ENCODE measurements around the gene ELP4.
A peak's percentile ranks its signal among the peaks of the same experiment; 100 is the strongest.

ELP4 gene

GRCh38 chr11:31722754-31723153, 213.2 kb downstream of the ELP4 start:
- no peak overlapping the region for H3K4ac ChIP-seq (ENCODE audit: low read depth in 1 of 2, low read length in 2 of 2)
- no peak overlapping the region for H3K14ac ChIP-seq (ENCODE audit: low read length in 2 of 2)
- DNase-seq, result no peak
- no peaks in the 10 kb centered on the region for H3K27me3 ChIP-seq (ENCODE audit: control insufficient read depth in 1 of 2, insufficient read depth in 1 of 2, low read length in 2 of 2)
- no peaks in the 10 kb centered on the region for H3K9me3 ChIP-seq (ENCODE audit: control insufficient read depth, low read length)
- H3K9ac ChIP-seq (ENCODE audit: low read length), result no peak overlapping the region
- H2BK120ac ChIP-seq (ENCODE audit: low read depth, low read length), result no peak overlapping the region
- H3K79me1 ChIP-seq (replicated peaks; ENCODE audit: low read length, poor library complexity, severe bottlenecking), result peaks cover 2% of the 10 kb centered on the region
- H3K23ac ChIP-seq (ENCODE audit: low read length in 2 of 2), result no peak overlapping the region
- H2BK15ac ChIP-seq (ENCODE audit: low read depth, poor library complexity, severe bottlenecking), result no peak overlapping the region
- H3K36me3 ChIP-seq (ENCODE audit: control insufficient read depth in 1 of 2, insufficient read depth in 2 of 2, low read depth in 1 of 2, low read length in 2 of 2), result peaks cover 0 to 4% of the 10 kb centered on the region in 2 experiments
- H3K4me3 ChIP-seq (ENCODE audit: insufficient read depth in 1 of 2, low read depth in 1 of 2, low read length in 2 of 2), result no peak overlapping the region
- no peak overlapping the region for H3K27ac ChIP-seq (ENCODE audit: low read length, poor library complexity, severe bottlenecking)
- no peak overlapping the region for H3K4me2 ChIP-seq (ENCODE audit: low read length, poor library complexity, severe bottlenecking)
- 82% methylated on average over 3 of the region's 3 CpGs for WGBS
- H2BK5ac ChIP-seq (ENCODE audit: low read depth, low read length, poor library complexity, severe bottlenecking), result no peak overlapping the region
- no peak overlapping the region for H4K8ac ChIP-seq (ENCODE audit: low read length)
- H3K18ac ChIP-seq (ENCODE audit: low read depth in 1 of 2, low read length in 2 of 2), result no peak overlapping the region
- no peak overlapping the region for H2AFZ ChIP-seq (ENCODE audit: low read depth, low read length)
- no peak overlapping the region for H2BK12ac ChIP-seq (ENCODE audit: low read length in 2 of 2)
- peak overlapping the region; percentile 15 for H4K91ac ChIP-seq (ENCODE audit: low read length)
- no peaks in the 10 kb centered on the region for H3K4me1 ChIP-seq (ENCODE audit: control insufficient read depth, insufficient read depth, low read depth, low read length)
- no peak overlapping the region for H2AK5ac ChIP-seq (ENCODE audit: low read length, severe bottlenecking)

GRCh38 chr11:31725176-31725575, 215.6 kb downstream of the ELP4 start:
- peaks cover 2% of the 10 kb centered on the region for H3K79me1 ChIP-seq (replicated peaks; ENCODE audit: low read length, poor library complexity, severe bottlenecking)
- H3K27me3 ChIP-seq (ENCODE audit: control insufficient read depth in 1 of 2, insufficient read depth in 1 of 2, low read length in 2 of 2), result no peaks in the 10 kb centered on the region

GRCh38 chr11:31728432-31728831, 218.9 kb downstream of the ELP4 start:
- H4K8ac ChIP-seq (ENCODE audit: low read length), result no peak overlapping the region
- H3K18ac ChIP-seq (ENCODE audit: low read depth in 1 of 2, low read length in 2 of 2), result no peak overlapping the region
- H2BK5ac ChIP-seq (ENCODE audit: low read depth, low read length, poor library complexity, severe bottlenecking), result no peak overlapping the region
- no peak overlapping the region for H2BK15ac ChIP-seq (ENCODE audit: low read depth, poor library complexity, severe bottlenecking)
- H3K27ac ChIP-seq (ENCODE audit: low read length, poor library complexity, severe bottlenecking), result no peak overlapping the region
- no peaks in the 10 kb centered on the region for H3K27me3 ChIP-seq (ENCODE audit: control insufficient read depth in 1 of 2, insufficient read depth in 1 of 2, low read length in 2 of 2)
- no peak overlapping the region for H3K4me2 ChIP-seq (ENCODE audit: low read length, poor library complexity, severe bottlenecking)
- H3K23ac ChIP-seq (ENCODE audit: low read length in 2 of 2), result no peak overlapping the region
- no peak for DNase-seq
- H3K4me3 ChIP-seq (ENCODE audit: insufficient read depth in 1 of 2, low read depth in 1 of 2, low read length in 2 of 2), result no peak overlapping the region
- no CpG with 5 or more reads among the region's 1 CpG for WGBS
- no peak overlapping the region for H2AFZ ChIP-seq (ENCODE audit: low read depth, low read length)
- peaks cover 23% of the 10 kb centered on the region for H3K9me3 ChIP-seq (ENCODE audit: control insufficient read depth, low read length)
- H3K36me3 ChIP-seq (ENCODE audit: control insufficient read depth in 1 of 2, insufficient read depth in 2 of 2, low read depth in 1 of 2, low read length in 2 of 2), result peaks cover 0 to 4% of the 10 kb centered on the region in 2 experiments
- H2BK120ac ChIP-seq (ENCODE audit: low read depth, low read length), result no peak overlapping the region
- H2BK12ac ChIP-seq (ENCODE audit: low read length in 2 of 2), result no peak overlapping the region
- H4K91ac ChIP-seq (ENCODE audit: low read length), result no peak overlapping the region
- no peaks in the 10 kb centered on the region for H3K4me1 ChIP-seq (ENCODE audit: control insufficient read depth, insufficient read depth, low read depth, low read length)
- no peak overlapping the region for H3K14ac ChIP-seq (ENCODE audit: low read length in 2 of 2)
- no peaks in the 10 kb centered on the region for H3K79me1 ChIP-seq (replicated peaks; ENCODE audit: low read length, poor library complexity, severe bottlenecking)
- no peak overlapping the region for H3K9ac ChIP-seq (ENCODE audit: low read length)
- no peak overlapping the region for H3K4ac ChIP-seq (ENCODE audit: low read depth in 1 of 2, low read length in 2 of 2)
- H2AK5ac ChIP-seq (ENCODE audit: low read length, severe bottlenecking), result no peak overlapping the region

More at GRCh38 chr11:31725176-31725575, 215.6 kb downstream of the ELP4 start:
- Histone ChIP-seq H3K4me2 (ENCODE audit: low read length, poor library complexity, severe bottlenecking) (no peak overlapping the region), H3K4ac (ENCODE audit: low read depth in 1 of 2, low read length in 2 of 2) (no peak overlapping the region), H2BK5ac (ENCODE audit: low read depth, low read length, poor library complexity, severe bottlenecking) (no peak overlapping the region), H3K9me3 (ENCODE audit: control insufficient read depth, low read length) (no peaks in the 10 kb centered on the region), H3K18ac (ENCODE audit: low read depth in 1 of 2, low read length in 2 of 2) (no peak overlapping the region), H4K91ac (ENCODE audit: low read length) (no peak overlapping the region), H3K9ac (ENCODE audit: low read length) (no peak overlapping the region), H2BK120ac (ENCODE audit: low read depth, low read length) (no peak overlapping the region), H2BK15ac (ENCODE audit: low read depth, poor library complexity, severe bottlenecking) (no peak overlapping the region), H3K36me3 (ENCODE audit: control insufficient read depth in 1 of 2, insufficient read depth in 2 of 2, low read depth in 1 of 2, low read length in 2 of 2) (peaks cover 0 to 4% of the 10 kb centered on the region in 2 experiments), H4K8ac (ENCODE audit: low read length) (no peak overlapping the region), H2AK5ac (ENCODE audit: low read length, severe bottlenecking) (no peak overlapping the region), H2BK12ac (ENCODE audit: low read length in 2 of 2) (no peak overlapping the region), H3K27ac (ENCODE audit: low read length, poor library complexity, severe bottlenecking) (no peak overlapping the region), H3K14ac (ENCODE audit: low read length in 2 of 2) (no peak overlapping the region), H2AFZ (ENCODE audit: low read depth, low read length) (no peak overlapping the region), H3K23ac (ENCODE audit: low read length in 2 of 2) (no peak overlapping the region), H3K4me3 (ENCODE audit: insufficient read depth in 1 of 2, low read depth in 1 of 2, low read length in 2 of 2) (no peak overlapping the region), H3K4me1 (ENCODE audit: control insufficient read depth, insufficient read depth, low read depth, low read length) (no peaks in the 10 kb centered on the region)
- no peak for DNase-seq

- H3K4me1 ChIP-seq (ENCODE audit: control insufficient read depth, insufficient read depth, low read depth, low read length), result no peaks in the 10 kb centered on the region
- no CpG with 5 or more reads among the region's 1 CpG for WGBS
- H3K23ac ChIP-seq (ENCODE audit: low read length in 2 of 2), result no peak overlapping the region
- H2AK5ac ChIP-seq (ENCODE audit: low read length, severe bottlenecking), result no peak overlapping the region
- no peaks in the 10 kb centered on the region for H3K79me1 ChIP-seq (replicated peaks; ENCODE audit: low read length, poor library complexity, severe bottlenecking)
- H4K8ac ChIP-seq (ENCODE audit: low read length), result no peak overlapping the region
- no peaks in the 10 kb centered on the region for H3K36me3 ChIP-seq (ENCODE audit: control insufficient read depth in 1 of 2, insufficient read depth in 2 of 2, low read depth in 1 of 2, low read length in 2 of 2)
- H3K27ac ChIP-seq (ENCODE audit: low read length, poor library complexity, severe bottlenecking), result no peak overlapping the region
- no peak overlapping the region for H2BK12ac ChIP-seq (ENCODE audit: low read length in 2 of 2)
- no peak overlapping the region for H3K4ac ChIP-seq (ENCODE audit: low read depth in 1 of 2, low read length in 2 of 2)
- no peak overlapping the region for H2BK120ac ChIP-seq (ENCODE audit: low read depth, low read length)
- H3K9ac ChIP-seq (ENCODE audit: low read length), result no peak overlapping the region
- H3K27me3 ChIP-seq (ENCODE audit: control insufficient read depth in 1 of 2, insufficient read depth in 1 of 2, low read length in 2 of 2), result no peaks in the 10 kb centered on the region
- DNase-seq, result no peak
- no peak overlapping the region for H2BK15ac ChIP-seq (ENCODE audit: low read depth, poor library complexity, severe bottlenecking)
- H4K91ac ChIP-seq (ENCODE audit: low read length), result no peak overlapping the region
- no peak overlapping the region for H3K18ac ChIP-seq (ENCODE audit: low read depth in 1 of 2, low read length in 2 of 2)
- no peak overlapping the region for H2AFZ ChIP-seq (ENCODE audit: low read depth, low read length)
- no peak overlapping the region for H2BK5ac ChIP-seq (ENCODE audit: low read depth, low read length, poor library complexity, severe bottlenecking)
- H3K4me2 ChIP-seq (ENCODE audit: low read length, poor library complexity, severe bottlenecking), result no peak overlapping the region
- H3K9me3 ChIP-seq (ENCODE audit: control insufficient read depth, low read length), result peaks cover 2% of the 10 kb centered on the region
- no peak overlapping the region for H3K4me3 ChIP-seq (ENCODE audit: insufficient read depth in 1 of 2, low read depth in 1 of 2, low read length in 2 of 2)
- H3K14ac ChIP-seq (ENCODE audit: low read length in 2 of 2), result no peak overlapping the region
These were observed 230.6 kb downstream of the ELP4 start for GRCh38 chr11:31740131-31740530.

Measured in mesenchymal stem cell (in vitro differentiated cells and primary cell).